ENCODE results near the gene ATXN1. TPM values are rescaled to one million over a fixed set of nuclear protein-coding genes. Genes with fewer than 3 reads are reported as not detected.

Gene ATXN1
- polyA plus RNA-seq, 1 donor (not counting 4 experiments of a cell fraction or from before 2014, with no cell fraction given) = 9.7 TPM

DNA sequence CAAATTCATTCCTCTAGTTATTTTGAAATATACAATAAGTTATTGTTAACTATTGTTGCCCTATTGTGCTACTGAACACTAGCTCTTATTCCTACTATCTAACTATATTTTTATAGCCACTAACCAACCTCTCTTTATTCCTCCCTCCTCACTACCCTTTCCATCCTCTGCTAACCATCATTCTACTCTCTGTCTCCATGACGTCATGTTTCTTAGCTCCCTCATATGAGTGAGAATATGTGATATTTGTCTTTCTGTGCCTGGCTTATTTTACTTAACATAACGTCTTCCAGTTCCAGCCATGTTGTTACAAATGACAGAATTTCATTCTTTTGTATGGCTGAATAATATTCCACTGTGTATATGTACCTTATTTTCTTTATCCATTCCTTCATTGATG lies 95.3 kb downstream of the ATXN1 start:
- Histone ChIP-seq H3K4me2 (ENCODE audit: control insufficient read depth, extremely low read depth, insufficient read depth, low read depth, low read length) (no peak overlapping the region), H3K9me1 (ENCODE audit: control insufficient read depth, extremely low read depth, insufficient read depth, low read length) (no peaks in the 10 kb centered on the region), H3K9me3 (ENCODE audit: control insufficient read depth, low read depth, low read length) (no peaks in the 10 kb centered on the region), H3K4me3 (ENCODE audit: control insufficient read depth in 2 of 3, extremely low read depth in 1 of 3, insufficient read depth in 2 of 3, low read depth in 1 of 3, low read length in 3 of 3) (no peak overlapping the region), H3K9ac (ENCODE audit: control insufficient read depth, extremely low read depth, insufficient read depth, low read length) (no peak overlapping the region), H3K27me3 (ENCODE audit: control insufficient read depth, extremely low read depth, insufficient read depth, low read length) (no peaks in the 10 kb centered on the region), H3K27ac (ENCODE audit: control insufficient read depth, insufficient read depth, low read length) (no peak overlapping the region), H3K79me2 (ENCODE audit: control insufficient read depth, insufficient read depth, low read length) (peaks cover 2% of the 10 kb centered on the region), H2AFZ (ENCODE audit: control insufficient read depth, low read length) (no peak overlapping the region), H3K36me3 (ENCODE audit: control insufficient read depth in 2 of 2, extremely low read depth in 1 of 2, insufficient read depth in 2 of 2, low read length in 2 of 2) (no peaks in the 10 kb centered on the region), H4K20me1 (ENCODE audit: control insufficient read depth, extremely low read depth, insufficient read depth, low read length) (no peaks in the 10 kb centered on the region), H3K4me1 (ENCODE audit: control insufficient read depth, extremely low read depth, insufficient read depth, low read length) (peaks cover 30% of the 10 kb centered on the region)
- dilution Hi-C loops (cut with MboI; ENCODE audit: extremely low pct_ligation_motif_present, low sequenced_read_pairs) = no loop called here
- DNase-seq (ENCODE audit: low read depth, low spot score) (no peak), FAIRE-seq (no peak)
- no peak for TF ChIP-seq EZH2 (IDR thresholded peaks at IDR 0.05; ENCODE audit: low read length)
- TF ChIP-seq, protein P1, sequence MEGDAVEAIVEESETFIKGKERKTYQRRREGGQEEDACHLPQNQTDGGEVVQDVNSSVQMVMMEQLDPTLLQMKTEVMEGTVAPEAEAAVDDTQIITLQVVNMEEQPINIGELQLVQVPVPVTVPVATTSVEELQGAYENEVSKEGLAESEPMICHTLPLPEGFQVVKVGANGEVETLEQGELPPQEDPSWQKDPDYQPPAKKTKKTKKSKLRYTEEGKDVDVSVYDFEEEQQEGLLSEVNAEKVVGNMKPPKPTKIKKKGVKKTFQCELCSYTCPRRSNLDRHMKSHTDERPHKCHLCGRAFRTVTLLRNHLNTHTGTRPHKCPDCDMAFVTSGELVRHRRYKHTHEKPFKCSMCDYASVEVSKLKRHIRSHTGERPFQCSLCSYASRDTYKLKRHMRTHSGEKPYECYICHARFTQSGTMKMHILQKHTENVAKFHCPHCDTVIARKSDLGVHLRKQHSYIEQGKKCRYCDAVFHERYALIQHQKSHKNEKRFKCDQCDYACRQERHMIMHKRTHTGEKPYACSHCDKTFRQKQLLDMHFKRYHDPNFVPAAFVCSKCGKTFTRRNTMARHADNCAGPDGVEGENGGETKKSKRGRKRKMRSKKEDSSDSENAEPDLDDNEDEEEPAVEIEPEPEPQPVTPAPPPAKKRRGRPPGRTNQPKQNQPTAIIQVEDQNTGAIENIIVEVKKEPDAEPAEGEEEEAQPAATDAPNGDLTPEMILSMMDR (optimal IDR thresholded peaks at IDR 0.05 in 1 of 3, IDR thresholded peaks at IDR 0.05 in 1 of 3, conservative IDR thresholded peaks at IDR 0.05 in 1 of 3; ENCODE audit: extremely low read depth in 1 of 3, insufficient read depth in 2 of 3, low read length in 3 of 3) = no peak

DNA sequence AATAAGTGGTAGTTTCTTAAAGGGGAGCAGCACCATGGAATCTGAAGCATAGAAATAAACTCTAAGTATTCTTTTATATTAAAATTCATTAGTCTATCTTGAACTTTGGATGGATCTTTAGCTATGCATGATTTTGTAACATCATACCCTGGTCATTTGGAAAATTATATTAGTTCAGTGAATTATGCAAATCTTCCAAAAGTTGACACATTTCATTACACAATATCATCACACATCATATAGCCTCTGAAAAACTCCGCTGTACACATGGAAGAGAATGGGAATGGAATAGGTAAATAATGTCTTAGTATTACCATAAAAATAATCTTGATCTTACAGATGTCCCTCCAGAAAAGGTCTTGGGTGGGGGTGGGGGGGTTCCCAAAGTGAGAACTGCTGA lies 96.1 kb downstream of the ATXN1 start:
- Histone ChIP-seq H3K4me3 (ENCODE audit: control insufficient read depth in 2 of 3, extremely low read depth in 1 of 3, insufficient read depth in 2 of 3, low read depth in 1 of 3, low read length in 3 of 3) (no peak overlapping the region), H3K9me1 (ENCODE audit: control insufficient read depth, extremely low read depth, insufficient read depth, low read length) (no peaks in the 10 kb centered on the region), H3K4me2 (ENCODE audit: control insufficient read depth, extremely low read depth, insufficient read depth, low read depth, low read length) (no peak overlapping the region), H3K27ac (ENCODE audit: control insufficient read depth, insufficient read depth, low read length) (no peak overlapping the region), H2AFZ (ENCODE audit: control insufficient read depth, low read length) (no peak overlapping the region), H3K4me1 (ENCODE audit: control insufficient read depth, extremely low read depth, insufficient read depth, low read length) (peaks cover 23% of the 10 kb centered on the region), H3K27me3 (ENCODE audit: control insufficient read depth, extremely low read depth, insufficient read depth, low read length) (no peaks in the 10 kb centered on the region), H3K36me3 (ENCODE audit: control insufficient read depth in 2 of 2, extremely low read depth in 1 of 2, insufficient read depth in 2 of 2, low read length in 2 of 2) (no peaks in the 10 kb centered on the region), H4K20me1 (ENCODE audit: control insufficient read depth, extremely low read depth, insufficient read depth, low read length) (no peaks in the 10 kb centered on the region), H3K9ac (ENCODE audit: control insufficient read depth, extremely low read depth, insufficient read depth, low read length) (no peak overlapping the region), H3K79me2 (ENCODE audit: control insufficient read depth, insufficient read depth, low read length) (peaks cover 2% of the 10 kb centered on the region), H3K9me3 (ENCODE audit: control insufficient read depth, low read depth, low read length) (no peaks in the 10 kb centered on the region)
- no peak for FAIRE-seq
- TF ChIP-seq, protein P1 (optimal IDR thresholded peaks at IDR 0.05 in 1 of 3, IDR thresholded peaks at IDR 0.05 in 1 of 3, conservative IDR thresholded peaks at IDR 0.05 in 1 of 3; ENCODE audit: extremely low read depth in 1 of 3, insufficient read depth in 2 of 3, low read length in 3 of 3) = no peak
- TF ChIP-seq EZH2 (IDR thresholded peaks at IDR 0.05; ENCODE audit: low read length) = no peak
- DNase-seq (ENCODE audit: low read depth, low spot score) = no peak
- dilution Hi-C loops (cut with MboI; ENCODE audit: extremely low pct_ligation_motif_present, low sequenced_read_pairs) = no loop called here

Data from keratinocyte (primary cell).